Stimulated activated CD8-positive, alpha-beta memory T cell treated with anti-CD3 and anti-CD28 coated beads, Interleukin-2, amount 100 ng/mL, for 48 hours (primary cell): ENCODE measurements around the gene DCHS1.

Experiments
- DNase-seq, 2 donors: peaks; one replicate each; pipeline ENCODE4 v3.0.0-alpha.2; 2020; ENCODE audit warnings: low read depth in 2 of 2

DCHS1 gene

GRCh38 chr11:6611092-6611962 lies 44.3 kb downstream of the DCHS1 start:
- no peak for DNase-seq

DNA sequence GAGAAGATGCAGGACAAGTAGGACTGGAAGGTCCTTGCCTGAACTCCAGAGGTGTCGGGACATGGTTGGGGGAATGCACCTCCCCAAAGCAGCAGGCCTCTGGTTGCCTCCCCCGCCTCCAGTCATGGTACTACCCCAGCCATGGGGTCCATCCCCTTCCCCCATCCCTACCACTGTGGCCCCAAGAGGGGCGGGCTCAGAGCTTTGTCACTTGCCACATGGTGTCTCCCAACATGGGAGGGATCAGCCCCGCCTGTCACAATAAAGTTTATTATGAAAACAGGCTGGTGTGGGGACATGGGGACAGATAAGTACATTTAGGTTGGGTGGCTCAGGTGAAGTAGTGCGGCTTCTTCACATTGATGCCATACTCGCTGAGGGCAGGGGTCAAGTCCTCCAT lies 45.0 kb downstream of the DCHS1 start:
- DNase-seq = no peak

GRCh38 chr11:6609502-6610015 lies 46.0 kb downstream of the DCHS1 start:
- no peak for DNase-seq

GRCh38 chr11:6608726-6609501 lies 46.7 kb downstream of the DCHS1 start:
- DNase-seq = no peak

- DNase-seq = no peak
These were observed 47.6 kb downstream of the DCHS1 start for GRCh38 chr11:6608011-6608410.

DNA sequence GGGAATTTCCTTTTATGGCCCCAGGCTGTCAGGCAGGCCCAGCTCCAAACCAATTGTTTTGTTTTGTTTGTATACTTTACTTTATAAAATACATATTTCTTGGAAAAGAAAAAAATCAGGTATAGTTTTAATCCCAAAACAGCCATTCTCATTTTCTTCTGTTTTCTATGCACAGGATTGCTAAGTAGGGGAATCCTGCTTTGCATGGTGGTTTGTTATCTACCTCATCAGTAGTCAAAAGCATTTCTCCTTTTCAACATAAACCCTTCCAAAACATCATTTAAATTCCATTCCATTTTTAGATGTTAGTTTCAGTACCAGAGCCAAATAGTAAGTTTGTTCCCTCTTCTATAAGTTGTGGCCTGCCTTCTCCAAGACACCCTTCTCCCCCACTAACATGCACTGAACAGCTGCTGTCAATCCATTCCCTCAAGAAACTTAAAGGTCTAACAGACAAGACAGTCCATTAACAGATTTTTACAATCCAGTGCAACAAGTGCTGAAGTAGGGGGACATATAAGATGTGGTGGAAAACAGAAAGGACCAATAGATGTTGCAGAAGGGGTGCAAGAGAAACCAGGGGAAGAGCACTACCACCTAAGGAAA lies 48.3 kb downstream of the DCHS1 start:
- no peak for DNase-seq

DNA sequence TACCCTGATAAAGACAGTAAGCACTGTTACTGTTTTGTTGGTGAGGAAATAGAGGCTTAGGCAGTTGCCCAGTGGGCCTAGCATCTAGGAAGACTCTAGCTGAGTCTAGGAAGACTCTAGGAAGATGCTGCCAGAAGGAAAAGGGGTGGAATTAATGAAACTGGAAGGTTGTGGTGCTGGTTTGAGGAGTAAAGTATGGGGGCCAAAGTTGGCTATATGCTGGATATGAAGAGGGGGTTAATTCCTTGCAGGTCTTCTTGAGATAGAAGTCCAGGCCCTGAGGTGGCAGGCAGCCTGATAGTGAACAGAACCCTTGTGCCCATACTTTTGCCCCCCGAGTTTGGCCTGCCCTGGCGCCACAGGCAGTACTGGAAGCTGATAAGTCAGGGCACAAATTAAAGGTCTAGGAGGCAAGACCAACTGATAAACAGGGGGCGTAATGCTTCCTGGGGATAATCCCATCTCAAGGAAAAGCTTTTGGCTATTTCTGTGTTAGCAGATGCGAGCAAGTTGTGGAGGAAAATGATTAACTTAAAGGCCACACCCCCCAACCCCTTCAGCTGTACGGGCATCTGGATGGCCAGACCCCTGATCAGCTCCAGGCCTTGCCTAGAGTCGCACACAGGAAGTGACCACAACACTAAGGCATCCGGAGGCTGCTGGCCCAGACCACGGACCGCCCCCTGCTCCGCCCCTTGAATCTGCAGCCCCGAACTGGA lies 49.0 kb downstream of the DCHS1 start:
- DNase-seq = peak; percentile 53 to 62

- DNase-seq = no peak
These were observed 50.8 kb downstream of the DCHS1 start for GRCh38 chr11:6604790-6605189.

GRCh38 chr11:6604081-6604626 lies 51.5 kb downstream of the DCHS1 start:
- peak in 1 of 2 donors; percentile 14 for DNase-seq

- peak; percentile 85 to 86 for DNase-seq
These were observed 52.1 kb downstream of the DCHS1 start, which contains the start of the genes ILK and RRP8 for GRCh38 chr11:6603287-6604080. ILK (plus strand) TSS chr11:6603774; CDS start chr11:6604272, 498 bp downstream. RRP8 (minus strand) TSS chr11:6603616; CDS start chr11:6603502, 114 bp downstream.

DNA sequence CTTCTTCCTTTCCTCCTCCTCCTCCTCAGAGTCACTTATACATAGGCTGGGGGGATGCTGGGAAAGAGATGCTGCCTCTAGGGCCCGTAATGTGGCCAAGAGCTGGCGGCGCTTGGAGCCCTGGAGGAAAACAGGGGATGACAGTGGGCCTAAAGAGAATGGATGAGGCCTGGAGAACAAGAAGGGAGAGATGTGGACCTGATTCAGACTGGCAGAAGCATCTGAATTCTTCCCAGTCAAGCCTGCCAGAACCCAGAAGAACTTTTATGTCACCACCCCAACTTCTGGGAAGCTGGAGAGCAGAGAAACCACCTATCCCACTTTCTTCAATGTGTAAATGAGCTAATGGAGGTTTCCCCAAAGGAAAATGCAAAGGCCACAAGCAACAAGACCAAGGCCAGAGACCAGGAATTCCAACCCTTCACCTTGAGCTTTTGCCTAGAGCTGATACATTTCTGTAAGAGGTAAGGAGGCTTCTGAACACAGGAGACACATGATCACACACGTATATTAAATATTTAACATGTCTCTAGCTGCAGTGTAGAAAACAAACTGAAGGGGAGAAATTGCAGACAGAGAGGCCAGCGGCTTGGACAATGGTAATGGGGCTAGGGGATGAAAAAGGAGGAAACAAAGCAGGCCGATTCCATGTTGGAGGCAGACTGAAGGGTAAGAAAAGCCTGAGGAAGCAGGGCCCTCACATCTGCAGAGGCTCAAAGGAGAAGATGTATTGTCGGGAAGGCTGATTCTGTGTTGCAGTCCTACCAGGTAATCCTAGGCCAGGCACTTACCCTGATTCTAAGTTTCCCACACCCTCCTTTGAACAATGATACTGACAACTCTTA lies 53.3 kb downstream of the DCHS1 start:
- no peak for DNase-seq

- no peak for DNase-seq
These were observed 54.6 kb downstream of the DCHS1 start for GRCh38 chr11:6601041-6601461.

DNA sequence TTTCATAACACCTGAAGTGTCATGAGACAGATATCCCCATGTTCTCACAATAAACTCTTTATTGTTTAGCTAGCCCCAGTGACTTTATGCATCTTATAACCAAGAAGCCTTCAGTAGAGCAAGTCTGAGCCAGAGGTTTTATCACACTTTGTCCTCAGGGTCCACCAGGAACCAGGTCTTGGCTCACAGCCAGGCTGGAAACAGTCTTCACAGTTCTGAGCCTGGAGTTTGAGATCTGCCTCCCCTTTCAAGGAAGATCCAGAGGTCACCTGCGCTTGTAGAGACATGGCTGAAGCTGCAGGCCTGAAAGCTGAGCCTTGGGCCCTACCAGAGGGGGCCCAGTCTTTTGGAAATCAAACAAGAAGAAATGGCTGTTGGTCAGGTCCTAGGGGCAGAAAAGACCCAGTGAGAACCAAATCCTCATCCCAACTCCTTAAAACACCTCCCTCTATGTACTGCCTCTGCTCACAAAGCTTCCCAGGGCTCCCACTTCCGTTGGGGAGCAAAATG lies 55.7 kb downstream of the DCHS1 start:
- DNase-seq = no peak

GRCh38 chr11:6599449-6599848 lies 56.2 kb downstream of the DCHS1 start:
- DNase-seq = no peak

DNA sequence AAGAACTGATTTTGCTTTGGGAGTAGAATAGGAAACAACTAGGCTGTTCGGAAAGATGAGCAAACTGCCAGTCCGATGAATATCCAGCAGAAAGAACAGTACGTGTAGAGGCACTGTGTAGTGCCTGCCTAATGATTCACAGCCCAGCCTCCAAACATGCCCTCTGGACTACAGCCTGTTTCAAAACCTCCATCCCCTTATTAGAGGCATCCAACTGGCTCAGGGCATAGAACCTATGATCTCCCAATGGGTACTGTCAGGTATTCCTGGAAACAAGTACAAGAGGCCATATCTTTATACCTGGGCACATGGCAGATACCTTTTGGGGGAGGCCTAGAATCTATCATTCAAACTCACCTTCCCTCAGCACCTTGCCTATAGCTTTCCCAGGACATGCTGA lies 57.1 kb downstream of the DCHS1 start:
- no peak for DNase-seq

DNA sequence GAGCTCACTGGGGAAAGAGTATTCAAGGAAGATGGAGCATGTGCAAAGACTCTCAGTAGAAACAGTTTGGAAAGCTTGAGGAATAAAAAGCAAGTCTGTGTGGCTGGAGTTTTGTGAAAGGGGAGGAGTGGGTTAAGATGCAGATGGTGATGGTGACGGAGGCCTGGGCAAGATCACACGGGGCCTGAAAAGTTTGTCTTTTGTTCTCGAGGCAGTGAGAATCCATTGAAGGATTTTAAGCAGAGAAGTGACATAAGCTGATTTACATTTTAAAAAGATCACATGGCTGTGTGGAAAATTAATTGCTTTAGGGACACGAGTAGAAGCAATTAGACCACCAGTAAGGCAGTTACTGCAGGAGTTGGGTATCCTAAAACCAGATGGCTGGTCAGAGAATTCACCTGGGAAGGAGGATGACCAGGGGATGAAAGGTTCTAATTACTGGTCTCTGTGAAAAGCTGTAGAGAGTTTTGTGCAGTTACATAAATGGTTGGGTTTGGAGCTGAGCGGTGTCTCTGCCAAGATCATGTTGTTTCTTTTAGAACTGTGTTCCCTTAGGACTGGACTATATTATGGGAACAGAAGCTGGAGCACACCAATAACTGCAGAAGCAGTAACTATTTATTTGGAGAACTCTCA lies 59.3 kb downstream of the DCHS1 start:
- no peak for DNase-seq

DNA sequence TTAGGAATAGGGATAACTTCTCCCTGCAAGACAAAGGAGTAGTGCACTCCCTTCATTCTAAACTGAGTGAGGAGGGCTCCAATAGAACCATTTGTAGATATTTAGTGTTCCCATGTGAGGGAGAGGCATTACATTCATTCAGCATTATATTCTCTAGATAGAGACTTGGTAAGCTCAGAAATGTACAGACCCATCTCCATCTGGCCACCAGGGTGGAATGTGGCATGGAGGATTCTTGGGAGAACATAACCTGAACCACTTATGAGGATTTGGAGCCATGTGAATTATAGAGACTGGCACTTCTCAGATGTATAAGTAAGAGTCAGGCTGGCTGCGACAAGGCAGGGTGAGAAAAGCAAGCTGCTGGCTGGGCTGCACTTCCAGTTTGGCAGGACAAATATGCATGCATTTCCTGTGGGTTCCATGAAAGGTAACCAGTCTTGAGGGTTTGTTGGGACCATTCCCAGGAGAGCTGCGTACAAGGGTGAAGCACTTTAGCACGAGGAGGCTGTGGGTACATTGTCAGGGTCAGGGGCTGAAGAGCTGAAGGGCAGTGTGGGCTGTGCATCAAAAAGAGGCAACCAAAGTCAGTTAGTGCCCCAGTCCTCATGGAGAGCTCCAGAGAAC lies 61.4 kb downstream of the DCHS1 start:
- no peak for DNase-seq

- no peak for DNase-seq
These were observed 67.6 kb downstream of the DCHS1 start for GRCh38 chr11:6588018-6588417.
